Brain pericyte (primary cell): ENCODE data around the gene SST.

Experiments used
- DNase-seq: peaks from one replicate; pipeline ENCODE4 v3.0.0-alpha.2; 2012; ENCODE audit warnings: low read depth, low spot score

SST gene

GRCh38 chr3:187629711-187630110 is 40.5 kb downstream of the SST start:
- DNase-seq: no peak

DNA sequence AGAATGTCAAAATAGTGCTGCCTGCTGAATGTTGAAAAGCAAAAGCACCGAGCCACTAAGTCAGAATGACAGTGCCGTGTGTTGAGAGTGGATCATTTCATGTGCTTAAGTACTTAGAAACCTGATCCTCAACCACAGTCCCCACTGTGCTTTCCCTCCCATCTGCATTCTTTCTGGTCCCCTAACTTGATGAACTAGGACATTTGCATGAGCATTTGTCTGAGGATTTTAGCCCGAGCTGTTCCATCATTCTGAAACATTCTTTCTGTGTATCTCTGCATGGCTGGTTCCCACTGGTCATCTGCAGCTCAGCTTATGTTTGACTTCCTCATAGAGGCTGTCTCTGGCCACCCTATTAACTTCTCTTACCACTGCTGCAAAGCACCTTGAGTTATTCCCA is 42.0 kb downstream of the SST start:
- no peak for DNase-seq

DNA sequence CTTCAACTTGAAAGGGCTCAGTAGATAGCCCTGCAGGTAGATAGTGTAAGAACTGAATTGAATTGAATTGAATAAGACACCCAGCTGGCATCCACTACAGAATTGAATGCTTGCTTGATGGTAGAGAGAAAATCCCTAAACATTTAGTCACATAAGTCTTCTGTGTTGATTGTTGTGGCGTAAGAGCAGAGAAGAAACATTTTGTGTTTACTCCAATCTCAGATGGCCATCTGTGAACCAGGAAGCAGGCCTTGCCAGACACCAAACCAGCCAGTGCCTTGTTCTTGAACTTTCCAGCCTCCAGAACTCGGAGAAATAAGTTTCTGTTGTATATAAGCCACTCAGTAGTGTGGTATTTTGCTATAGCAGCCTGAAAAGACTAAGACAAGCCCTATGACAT is 43.6 kb downstream of the SST start:
- DNase-seq: no peak

- DNase-seq: no peak
Observed at GRCh38 chr3:187624588-187624987, 45.6 kb downstream of the SST start.

GRCh38 chr3:187623285-187623814 is 46.8 kb downstream of the SST start:
- no peak for DNase-seq

GRCh38 chr3:187621881-187622280 is 48.3 kb downstream of the SST start:
- DNase-seq: no peak

GRCh38 chr3:187619461-187619860 is 50.7 kb downstream of the SST start:
- DNase-seq: no peak
